GM18873 (cell line): Measurements from ENCODE around the gene AQP2.

ENCODE experiments used
- ATAC-seq: cut with Tn5 transposase; IDR thresholded peaks from one replicate; pipeline ENCODE4 v1.9.1; 2021; ENCODE audit warnings: mild to moderate bottlenecking, moderate library complexity, moderate number of reproducible peaks; ENCODE audit not compliant: unreplicated experiment, low FRiP score

The AQP2 gene

DNA sequence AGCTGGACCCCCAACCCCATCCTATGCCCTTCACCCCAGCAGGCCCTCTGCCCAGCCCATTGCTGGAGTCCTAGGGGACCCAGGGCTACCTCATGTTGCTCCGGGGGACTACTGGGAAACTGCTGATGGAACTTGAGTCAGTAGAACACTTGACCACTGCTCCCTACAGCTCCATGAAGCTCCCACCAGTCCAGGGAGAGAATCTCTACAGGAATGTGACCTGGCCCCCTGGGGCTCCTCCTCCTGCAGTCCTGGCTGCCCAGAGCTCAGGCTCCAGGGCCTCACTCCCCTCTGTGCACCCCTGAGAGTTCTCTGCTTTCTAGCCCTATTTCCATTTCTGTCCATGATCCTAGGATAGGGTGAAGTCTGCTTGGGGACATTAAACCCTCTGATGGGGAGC lies 10.8 kb upstream of the AQP2 start:
- ATAC-seq: no peak

DNA sequence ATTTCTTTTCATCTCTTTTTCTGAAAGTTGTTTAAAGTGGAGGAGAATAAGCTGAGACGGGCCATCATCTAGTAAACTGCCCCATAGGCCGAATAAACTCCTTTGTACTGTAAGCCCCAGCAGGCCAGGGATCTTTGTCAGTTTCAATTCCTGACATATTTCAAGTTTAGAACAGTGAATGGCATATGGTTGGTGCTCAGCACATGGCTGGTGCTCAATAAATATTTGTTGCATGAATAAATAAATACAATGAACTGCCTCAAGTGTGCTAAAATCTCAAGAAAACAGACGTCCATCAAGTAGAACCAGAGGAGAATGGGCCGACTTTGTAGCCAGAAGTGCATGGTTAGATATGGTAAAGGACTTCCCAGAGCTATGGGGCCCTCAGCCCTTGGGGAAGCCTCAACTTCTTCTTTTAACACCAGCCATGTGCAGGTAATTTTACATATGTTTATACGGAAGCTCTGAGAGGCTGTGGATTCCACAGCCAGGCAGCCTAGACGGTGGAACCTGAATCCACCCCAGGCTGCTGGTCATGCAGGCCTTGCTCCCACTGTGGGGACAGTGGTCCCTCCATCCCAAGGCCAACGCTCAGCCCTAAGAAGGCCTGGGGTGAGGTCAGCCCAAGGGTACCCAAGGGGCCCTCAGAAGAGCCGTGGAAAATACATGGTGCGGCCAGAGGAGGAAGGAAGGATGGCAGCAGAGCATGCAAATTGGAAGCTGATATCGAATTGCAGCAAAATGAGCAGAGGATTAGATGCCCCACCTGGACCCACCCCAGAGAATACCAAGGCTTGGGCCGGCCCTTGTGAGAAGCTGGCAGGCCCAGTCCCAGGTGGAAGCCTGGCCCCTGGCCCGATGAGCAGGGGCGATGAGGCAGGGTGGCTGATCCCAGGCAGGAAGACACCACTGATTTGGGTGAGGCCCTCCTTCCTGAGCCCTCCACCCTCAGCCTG lies 8.7 kb upstream of the AQP2 start:
- no peak for ATAC-seq

GRCh38 chr12:49942512-49942893 lies 8.0 kb upstream of the AQP2 start:
- ATAC-seq: no peak

GRCh38 chr12:49942921-49943624 lies 7.5 kb upstream of the AQP2 start:
- no peak for ATAC-seq

DNA sequence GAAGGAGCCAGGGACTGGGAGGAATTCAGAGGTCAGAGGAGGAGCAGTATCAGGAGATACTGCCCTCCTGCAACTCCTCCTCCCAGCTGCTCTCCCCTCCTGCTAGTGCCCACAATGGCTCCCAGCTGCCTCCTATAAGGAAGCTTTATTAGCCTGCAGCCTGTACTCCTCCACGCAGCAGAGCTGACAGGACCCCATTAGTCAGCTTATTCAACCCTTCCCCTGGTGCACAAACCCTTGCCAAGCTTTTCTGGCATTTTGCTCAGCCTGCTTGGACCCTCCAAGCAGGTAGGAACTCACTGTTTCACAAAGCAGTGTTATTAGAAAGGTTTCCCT lies 6.9 kb upstream of the AQP2 start:
- no peak for ATAC-seq

DNA sequence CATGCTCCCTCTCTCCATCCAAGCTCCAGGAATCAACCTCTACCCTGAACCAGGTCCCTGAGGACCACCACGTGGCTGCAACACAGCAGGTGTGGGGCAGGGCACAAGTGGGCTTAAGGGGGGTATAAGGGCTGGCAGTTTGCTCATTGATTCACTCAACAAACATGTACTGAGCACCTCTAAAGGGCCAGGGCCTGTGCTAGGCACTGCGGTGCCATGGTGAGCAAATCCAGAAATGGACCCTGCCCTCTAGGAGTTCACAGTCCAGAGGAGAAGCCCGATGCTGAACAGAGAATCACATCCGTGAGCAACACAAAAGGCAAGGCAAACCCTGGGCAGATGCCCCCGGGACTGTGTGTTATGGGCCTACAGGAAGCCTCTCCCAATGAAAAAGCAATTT lies 6.5 kb upstream of the AQP2 start:
- no peak for ATAC-seq

DNA sequence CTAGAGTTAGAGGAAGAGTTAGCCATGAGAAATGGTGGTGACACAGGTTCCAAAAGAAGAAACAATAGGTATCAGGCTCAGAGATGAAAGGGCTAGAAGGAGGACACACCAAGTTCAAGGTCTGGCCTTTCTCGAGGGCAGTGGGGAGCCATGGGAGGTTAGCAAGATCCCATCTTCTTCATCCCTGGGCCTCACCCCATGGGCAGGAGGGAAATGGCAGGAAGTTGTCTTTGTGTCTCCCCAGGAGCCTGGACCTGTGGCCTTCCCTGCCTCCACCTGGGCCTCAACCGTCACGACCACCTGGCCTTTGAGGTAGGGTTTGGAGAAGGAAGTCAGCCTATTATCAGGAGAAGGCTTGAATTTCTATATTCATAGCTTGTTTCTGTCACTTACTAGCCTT lies 5.8 kb upstream of the AQP2 start:
- no peak for ATAC-seq

DNA sequence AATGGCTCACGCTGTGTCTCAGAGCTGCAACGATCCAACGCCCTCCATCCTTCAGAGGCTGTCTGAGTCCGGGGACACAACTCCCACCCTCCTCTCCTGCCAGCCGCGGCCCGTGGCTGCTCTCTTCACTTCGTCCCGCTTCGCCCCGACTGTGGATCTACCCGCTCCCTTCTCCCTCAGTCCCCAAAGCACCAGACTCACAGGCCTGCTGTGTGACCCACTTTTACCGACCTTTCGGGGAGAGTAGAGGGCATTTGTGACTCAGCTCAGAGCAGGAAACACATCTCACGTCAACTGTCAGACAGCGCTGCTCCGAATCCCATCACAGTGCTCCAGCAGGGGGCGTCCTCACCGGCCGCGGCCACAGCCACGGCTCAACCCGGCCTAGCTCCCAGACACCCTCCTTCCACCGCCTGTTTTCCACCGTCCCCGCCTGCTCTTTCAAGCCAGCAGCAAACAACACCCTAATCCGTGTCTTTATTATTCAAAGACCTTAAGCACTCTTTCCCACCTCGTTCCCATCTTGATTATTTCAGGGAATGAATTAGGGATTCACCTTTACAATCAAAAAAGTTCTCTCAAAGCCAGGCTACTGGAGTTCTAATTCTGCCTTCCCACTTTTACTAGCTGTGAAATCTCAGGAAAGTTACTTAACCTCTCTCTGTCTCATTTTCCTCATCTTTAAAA lies 5.0 kb upstream of the AQP2 start:
- no peak for ATAC-seq

DNA sequence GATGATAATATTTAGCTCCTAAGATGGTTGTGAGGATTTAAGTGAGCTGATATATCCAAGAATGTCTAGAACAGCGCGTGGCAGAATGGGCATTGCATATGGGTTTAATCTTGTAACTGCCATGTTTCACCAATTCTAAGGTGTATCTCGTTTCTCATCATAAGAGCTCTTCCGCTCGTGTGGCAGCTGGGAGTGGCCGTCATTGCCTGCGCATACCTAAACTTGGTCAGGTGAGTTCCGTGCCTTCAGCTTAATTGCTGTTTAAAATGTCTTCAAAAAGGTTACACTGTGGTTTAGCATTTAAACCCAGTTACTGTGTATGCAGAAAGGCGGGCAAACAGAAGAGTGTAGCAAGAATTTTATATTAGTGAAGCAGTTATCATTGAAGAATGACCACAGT lies 4.5 kb upstream of the AQP2 start:
- ATAC-seq: no peak

DNA sequence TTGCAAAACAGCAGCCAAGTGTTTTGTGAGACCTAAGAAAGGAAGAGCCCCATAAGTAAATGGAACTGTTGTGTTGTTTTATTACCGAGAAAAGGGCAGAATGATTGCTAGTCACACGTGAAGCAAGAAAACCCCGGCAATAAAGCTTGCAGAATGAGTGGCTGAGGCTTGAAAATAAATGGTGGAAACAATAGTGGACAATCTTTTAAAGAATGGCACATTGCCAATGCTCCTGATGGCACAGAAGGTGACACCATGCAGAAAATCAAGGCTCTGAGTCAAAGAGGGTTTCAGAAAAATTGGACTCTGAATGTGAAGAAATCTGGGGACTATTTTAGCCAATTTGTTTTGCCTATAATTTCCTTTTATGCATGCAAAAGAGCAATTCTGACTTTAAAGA lies 4.0 kb upstream of the AQP2 start:
- no peak for ATAC-seq

GRCh38 chr12:49947593-49948226 lies 2.8 kb upstream of the AQP2 start:
- ATAC-seq: no peak

DNA sequence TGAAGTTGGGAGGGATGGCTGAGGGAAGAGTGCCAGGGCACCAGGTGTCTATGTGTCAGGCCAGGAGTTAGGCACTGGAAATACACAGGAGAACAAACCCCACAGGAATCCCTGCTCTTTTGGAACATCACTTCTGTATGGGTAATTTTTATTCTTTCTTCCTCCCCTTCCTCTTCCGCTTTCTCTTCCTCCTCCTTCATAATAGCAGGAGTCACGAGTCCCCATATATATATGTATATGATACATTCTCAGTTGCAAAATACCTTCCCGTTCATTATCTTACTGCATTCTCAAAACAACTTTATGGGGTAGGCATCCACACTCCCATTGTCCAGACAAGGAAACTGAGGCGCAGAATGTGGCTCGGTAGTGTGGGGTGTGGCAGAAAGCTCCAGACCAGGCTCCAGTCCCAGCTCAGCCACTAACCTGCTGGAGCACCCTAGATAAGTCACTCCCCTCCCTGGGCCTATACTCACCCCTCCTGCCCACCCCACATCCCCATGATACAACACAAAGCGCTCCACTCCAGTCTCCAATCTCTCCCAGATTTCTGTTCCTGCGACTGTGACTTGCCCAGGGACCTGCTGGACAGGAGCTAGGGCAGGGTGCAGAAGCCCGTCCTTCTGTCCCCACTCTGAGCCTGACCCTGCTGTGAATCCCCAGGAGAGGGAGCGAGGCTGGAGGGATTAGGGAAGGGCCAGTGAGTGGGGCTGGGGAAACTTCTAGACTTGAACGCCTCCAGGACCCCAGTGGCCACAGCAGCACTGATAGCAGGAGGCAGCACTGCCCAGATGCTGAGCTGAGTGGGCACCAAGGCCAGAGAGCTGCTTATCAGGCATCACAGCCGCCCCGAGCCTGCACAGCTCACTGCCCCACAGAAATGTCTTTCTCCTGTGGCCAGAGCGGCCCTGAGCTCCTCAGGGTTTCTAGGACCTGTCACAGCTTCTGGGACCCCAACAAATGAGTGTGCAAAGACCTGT lies 1.4 kb upstream of the AQP2 start:
- no peak for ATAC-seq

DNA sequence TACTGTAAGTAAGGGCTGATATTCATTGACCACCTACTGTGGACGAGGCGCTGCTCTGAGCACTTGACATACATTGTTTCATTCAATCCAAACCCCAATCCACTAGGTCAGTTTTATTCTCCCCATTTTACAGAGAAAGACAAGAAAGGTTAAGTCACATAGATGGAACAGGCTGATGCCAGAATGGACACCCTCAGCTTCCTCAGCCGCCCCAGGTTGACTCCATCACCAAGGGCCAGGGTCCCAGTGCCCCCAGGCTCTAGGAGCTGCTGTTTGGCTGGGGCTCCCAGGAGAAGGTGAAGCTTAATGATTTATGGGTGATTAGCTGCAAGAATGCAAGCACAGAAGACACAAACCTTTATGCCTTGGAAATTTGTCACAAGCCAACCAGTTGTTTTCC lies 671 bp upstream of the AQP2 start:
- no peak for ATAC-seq

GRCh38 chr12:49951411-49952240 lies 1.1 kb downstream of the AQP2 start:
- no peak for ATAC-seq

- ATAC-seq: no peak
These were observed 2.0 kb downstream of the AQP2 start for GRCh38 chr12:49952391-49953055.

DNA sequence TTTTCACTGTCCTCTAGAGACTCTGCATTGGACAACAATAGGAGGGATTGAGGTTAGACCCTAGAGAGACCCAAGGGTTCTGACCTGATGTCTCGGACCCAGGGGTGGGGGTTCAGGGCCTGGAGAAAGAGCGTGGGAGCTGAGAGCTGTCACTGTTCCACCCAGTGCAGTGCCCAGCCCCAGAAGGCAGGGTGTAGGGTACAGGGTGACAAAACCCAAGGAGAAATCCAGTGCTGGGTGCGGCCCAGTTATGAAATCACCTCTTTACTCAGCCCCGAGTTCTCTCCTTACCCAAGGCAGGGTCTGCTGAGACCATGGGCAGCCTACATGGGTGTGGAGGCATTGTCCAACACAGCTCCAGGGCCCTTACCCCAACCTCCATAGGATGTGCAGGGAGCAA lies 2.6 kb downstream of the AQP2 start:
- ATAC-seq: no peak

DNA sequence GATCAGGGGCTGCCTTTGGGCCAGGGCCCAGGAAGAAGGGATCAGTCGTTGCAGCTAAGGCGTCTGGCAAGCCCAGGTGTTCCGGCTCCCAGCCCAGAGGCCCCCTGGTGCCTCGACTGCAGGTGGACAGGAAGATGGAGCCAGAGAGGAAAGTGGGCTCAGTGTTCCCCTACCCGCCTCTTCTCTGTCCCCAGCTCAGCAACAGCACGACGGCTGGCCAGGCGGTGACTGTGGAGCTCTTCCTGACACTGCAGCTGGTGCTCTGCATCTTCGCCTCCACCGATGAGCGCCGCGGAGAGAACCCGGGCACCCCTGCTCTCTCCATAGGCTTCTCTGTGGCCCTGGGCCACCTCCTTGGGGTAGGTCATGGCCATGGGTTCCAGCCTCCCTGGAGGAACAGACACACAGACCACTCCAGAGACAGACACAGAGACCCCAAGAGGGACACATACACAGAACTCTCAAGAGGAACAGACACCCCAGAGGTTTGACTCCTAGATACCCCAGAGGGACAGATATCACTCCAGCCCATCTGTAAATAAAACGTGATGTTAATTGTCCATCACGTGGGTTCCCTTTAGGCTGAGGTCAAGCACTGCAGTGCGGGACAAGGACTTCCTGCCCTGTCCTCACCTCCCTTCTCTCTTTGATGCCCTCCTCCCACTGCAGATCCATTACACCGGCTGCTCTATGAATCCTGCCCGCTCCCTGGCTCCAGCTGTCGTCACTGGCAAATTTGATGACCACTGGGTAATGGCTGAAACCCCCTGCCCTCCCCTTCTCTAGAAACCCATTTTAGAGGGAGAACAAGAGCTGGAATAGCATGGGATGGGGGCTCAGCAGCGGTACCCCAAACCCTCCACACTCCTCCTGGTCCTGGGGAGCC lies 3.7 kb downstream of the AQP2 start:
- no peak for ATAC-seq
